Frontal cortex (tissue), 4 donors: ENCODE data around the gene TGIF2. TPM values are rescaled to one million over a fixed set of nuclear protein-coding genes. Genes with fewer than 3 reads are reported as not detected.
"Not testable (repeated sequence)": the region's sequence is repeated elsewhere in the genome, so short reads cannot be mapped to it uniquely, and the experiment has no call there.

Experiments
- DNase-seq, 2 donors: peaks; one replicate each; pipeline ENCODE4 v3.0.0; 2012; ENCODE audit warnings: low spot score in 2 of 2
- FAIRE-seq: peaks from 2 replicates; lab custom pipeline; 2012; peaks lifted over from hg19 to GRCh38; lab: Jason Lieb, UNC
- total RNA-seq: library from RNA; depleted of rRNA; stranded (reverse); fragments of >200 nt; gene quantifications from one replicate; pipeline ENCODE4 v1.2.3, GENCODE V29; 2014
- donor health status: control.
- donor health status: control.
- donor health status: control.

Gene TGIF2
- total RNA-seq, 1 donor from 2014 or later, result 4.9 TPM

DNA sequence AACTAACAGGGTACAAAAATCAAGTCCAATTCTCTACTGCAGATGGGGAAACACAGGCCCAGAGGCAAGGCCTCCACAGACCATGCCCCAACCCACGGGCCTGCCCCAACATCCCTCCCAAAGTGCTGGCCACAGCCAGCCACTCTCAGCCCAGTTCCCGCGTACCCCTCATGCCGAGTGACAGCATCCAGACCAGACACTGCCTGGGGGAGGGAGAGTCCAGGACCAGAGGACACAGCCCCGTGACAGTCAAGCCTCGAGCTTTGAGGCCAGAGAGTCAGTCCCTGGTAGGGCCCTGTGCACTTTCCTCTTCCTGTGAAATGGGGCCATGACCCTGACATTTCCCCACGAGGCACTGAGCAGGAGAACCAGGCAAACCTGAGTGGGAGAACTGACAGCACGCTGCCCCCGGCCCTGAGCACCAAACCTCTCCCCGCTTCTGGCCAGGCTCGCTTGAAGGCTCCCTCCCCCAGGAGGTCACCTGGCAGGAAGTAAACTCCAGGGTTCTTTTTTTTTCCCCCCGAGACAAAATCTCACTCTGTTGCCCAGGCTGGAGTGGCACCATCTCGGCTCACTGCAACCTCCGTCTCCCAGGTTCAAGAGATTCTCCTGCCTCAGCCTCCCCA lies 27.2 kb upstream of the TGIF2 start:
- DNase-seq (no peak), FAIRE-seq (no peak)

DNA sequence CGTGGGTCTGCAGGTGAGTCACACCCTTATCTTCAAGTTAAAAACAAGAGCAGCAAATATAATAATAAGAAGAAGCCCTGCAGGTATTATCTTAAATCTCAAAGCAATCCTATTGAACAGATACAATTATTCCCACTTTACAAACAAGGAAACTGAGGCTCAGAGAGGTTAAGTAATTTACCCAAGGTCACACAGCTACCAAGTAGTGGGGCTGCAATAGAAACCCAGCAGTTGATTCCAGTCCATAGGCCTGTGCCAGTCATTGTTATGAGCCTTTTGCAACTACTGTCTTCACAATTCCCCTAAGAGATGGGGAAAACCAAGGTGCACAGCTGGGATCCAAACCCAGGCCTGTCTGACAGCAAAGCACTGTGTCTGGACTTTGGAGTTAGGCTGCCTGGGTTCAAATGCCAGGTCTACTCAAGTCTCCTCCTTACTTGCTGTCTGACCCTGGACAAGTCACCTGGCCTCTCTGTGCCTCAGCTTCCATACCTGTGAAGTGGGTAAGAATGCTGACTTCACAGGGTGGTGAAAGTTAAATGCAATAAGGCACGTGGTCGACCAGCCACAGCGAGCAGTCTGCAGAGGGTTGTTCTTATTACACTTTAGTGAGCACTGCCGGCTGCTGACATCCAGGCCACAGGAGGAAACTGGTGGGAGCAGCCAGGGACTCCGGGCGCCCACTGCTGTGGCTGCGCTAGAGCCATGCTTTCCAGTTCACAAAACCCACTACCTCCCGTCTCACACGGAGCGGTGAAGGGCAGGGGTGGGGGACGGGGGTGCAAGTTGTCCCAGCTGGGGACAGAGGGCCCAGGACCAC lies 26.0 kb upstream of the TGIF2 start:
- DNase-seq (no peak), FAIRE-seq (no peak)

DNA sequence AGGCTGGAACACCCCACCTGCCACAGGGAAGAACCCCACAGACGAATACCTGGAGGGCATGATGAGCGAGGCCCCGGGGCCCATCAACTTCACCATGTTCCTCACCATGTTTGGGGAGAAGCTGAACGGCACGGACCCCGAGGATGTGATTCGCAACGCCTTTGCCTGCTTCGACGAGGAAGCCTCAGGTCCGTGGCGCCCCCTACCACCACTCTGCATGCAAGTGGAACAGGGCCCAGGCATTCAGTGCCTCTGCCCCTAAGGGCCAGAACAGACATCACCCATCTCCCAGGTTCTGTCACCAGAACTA lies 25.4 kb upstream of the TGIF2 start:
- FAIRE-seq, result no peak
- DNase-seq, result no peak

DNA sequence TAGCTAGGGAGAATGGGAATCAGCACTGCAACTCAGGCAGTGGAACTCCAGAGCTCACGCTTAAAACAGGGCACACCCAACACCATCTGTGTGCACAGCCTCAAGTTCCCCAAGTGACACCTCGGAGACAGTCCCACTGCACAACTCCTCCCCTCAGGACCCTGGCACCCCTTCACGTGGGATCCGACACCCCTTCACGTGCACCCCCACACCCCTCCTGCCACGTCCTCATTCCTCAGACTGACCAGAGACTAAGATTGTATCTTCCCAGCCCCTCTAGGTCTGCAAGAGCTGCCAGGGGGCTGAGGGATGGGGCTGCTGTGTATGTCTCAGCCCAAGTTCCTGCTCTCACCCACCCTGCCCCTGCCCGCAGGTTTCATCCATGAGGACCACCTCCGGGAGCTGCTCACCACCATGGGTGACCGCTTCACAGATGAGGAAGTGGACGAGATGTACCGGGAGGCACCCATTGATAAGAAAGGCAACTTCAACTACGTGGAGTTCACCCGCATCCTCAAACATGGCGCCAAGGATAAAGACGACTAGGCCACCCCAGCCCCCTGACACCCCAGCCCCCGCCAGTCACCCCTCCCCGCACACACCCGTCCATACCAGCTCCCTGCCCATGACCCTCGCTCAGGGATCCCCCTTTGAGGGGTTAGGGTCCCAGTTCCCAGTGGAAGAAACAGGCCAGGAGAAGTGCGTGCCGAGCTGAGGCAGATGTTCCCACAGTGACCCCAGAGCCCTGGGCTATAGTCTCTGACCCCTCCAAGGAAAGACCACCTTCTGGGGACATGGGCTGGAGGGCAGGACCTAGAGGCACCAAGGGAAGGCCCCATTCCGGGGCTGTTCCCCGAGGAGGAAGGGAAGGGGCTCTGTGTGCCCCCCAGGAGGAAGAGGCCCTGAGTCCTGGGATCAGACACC lies 24.4 kb upstream of the TGIF2 start:
- FAIRE-seq (no peak), DNase-seq (no peak)

DNA sequence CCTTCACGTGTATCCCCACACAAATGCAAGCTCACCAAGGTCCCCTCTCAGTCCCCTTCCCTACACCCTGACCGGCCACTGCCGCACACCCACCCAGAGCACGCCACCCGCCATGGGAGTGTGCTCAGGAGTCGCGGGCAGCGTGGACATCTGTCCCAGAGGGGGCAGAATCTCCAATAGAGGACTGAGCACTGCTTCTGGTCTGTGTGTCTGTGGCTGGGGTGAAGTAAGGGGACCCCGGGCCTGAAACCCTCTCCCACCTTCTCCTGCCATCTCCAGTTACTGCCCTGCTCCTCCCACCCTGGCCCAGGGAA lies 23.8 kb upstream of the TGIF2 start:
- FAIRE-seq (no peak), DNase-seq (no peak)

DNA sequence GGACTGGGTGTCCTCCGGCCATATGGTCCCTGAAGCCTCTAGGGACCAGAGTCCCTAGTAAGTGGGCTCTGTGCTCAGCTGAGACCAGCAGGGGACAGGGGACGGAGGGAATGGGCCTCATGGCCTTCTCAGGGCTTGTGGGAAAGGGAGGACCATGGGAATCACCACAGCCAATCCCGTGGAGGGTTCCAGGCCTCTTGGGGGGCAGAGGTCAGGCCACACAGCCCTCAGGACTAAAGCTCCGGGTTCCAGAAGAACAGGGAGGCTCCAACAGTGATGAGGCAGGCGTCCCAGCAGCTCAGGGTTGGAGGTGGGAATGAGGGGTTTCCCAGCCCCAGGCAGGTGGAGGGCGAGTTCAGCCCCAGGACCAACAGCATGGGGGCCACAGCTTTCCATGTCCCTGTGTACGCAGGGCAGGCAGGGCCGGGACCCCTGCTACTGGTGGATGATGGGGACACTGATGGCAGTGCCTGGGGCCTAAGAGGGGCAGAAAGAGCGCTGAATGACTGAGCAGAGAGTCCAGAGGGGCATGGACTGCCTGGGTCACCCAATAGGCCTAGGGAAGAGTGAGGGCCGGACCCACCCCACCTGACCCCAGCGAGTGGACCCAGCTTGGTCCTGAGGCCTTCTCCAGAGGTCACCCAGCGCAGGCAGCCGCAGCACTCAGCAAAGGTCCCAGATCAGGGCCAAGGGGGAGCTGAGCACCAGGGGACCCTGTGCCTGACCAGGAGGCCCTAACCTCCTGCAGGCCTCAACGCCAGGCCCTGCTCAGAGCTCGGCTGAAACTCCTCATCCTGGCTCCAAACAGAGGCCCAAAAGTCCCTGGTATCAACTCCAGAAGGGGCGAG lies 23.2 kb upstream of the TGIF2 start:
- DNase-seq (no peak), FAIRE-seq (no peak)

DNA sequence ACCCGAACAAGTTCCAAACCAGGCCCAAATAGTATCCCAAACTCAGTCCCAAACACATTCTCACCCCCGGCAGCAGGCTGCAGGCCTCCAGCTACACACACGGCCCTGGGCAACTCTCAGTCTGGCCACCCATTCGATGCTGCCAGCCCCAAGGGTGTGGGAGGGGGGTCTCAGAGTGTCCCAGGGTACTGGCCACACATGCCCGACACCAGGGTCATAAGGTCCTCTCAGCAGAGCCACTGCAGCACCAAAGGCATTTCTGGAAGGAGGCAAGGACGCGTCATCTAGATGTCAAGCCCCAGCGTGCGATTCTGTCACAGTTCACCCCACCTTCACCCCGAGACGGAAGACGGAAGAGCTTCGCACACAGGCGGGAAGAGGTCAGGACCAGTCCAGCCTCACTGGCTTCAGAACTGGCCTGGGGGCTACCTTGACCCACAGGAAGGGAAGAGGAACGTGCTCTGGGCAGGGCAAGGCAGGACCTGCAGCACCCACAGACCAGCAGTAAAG lies 22.6 kb upstream of the TGIF2 start:
- DNase-seq (no peak), FAIRE-seq (no peak)

DNA sequence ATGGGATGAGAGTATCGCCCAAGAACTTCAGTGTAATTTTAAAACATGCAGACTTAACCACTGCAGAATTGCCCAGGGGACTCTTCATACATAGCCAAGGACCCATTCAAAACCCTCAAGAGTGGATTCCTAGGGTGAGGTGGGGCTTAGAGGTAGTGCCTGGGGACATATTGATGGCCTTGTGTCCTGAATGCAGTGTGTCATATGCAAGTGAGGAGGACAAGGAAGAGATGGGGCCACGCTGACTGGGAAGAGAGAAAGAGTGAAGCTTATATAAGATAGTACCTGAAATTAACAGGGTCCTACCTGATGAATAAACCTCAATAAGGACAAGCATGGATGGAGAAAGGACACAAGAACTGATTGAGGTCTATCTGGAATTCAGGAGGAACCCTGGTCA lies 18.1 kb upstream of the TGIF2 start:
- DNase-seq (no peak), FAIRE-seq (no peak)

DNA sequence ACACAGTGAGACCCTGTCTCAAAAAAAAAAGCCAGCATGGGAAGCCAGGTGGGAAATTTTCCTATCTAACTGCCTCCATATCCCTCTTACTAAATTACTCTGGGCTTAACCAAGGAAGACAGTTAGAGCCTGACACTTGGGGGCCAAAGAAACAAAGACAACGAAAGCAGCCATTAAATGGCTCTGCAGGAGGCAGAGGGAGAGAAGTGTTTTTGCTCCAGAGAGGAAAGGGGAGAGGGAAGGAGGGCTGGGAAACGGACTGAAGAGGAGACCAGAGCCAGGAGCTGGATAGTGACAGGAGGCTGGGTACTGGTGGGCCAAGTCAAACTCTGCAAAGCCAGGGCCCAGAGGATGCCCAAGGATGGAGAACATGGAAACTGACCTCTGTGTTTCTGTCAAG lies 10.7 kb upstream of the TGIF2 start:
- DNase-seq (no peak), FAIRE-seq (no peak)

DNA sequence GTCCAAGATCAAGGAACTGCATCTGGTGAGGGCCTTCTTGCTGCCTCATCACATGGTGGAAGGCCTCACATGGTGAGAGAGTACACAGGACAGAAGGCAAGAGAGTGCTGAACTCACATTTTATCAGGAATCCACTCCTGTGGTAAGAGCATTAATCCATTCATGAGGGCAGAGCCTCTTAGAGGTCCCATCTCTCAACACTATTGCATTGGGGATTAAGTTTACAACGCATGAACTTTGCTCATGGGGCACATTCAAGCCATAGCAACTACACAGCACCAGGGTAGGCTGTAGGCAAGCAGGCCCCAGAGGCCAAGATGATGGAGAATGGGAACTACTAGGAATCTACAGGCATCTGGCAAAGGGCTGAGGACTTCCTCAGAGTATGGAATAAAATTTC lies 10.0 kb upstream of the TGIF2 start:
- DNase-seq (no peak), FAIRE-seq (no peak)

DNA sequence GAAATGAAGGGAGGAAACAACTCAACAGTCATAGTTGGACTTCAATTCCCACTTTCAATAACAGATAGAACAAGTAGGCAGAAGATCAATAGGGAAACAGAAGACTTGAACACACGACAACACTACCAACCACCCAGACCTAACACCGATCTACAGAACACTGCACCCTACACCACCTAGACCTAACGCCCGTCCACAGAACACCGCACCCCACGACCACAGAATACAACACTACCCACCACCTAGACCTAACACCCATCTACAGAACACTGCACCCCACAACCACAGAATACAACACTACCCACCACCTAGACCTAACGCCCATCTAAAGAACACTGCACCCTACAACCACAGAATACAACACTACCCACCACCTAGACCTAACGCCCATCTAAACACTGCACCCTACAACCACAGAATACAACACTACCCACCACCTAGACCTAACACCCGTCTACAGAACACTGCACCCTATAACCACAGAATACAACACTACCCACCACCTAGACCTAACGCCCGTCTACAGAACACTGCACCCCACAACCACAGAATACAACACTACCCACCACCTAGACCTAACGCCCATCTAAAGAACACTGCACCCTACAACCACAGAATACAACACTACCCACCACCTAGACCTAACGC lies 9.2 kb upstream of the TGIF2 start:
- not testable (repeated sequence) for FAIRE-seq, DNase-seq

DNA sequence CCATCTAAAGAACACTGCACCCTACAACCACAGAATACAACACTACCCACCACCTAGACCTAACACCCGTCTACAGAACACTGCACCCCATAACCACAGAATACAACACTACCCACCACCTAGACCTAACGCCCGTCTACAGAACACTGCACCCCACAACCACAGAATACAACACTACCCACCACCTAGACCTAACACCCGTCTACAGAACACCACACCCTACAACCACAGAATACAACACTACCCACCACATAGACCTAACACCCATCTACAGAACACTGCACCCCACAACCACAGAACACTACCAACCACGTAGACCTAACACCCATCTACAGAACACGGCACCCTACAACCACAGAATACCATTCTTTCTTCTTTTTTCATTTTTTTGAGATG lies 8.7 kb upstream of the TGIF2 start:
- not testable (repeated sequence) for FAIRE-seq, DNase-seq

DNA sequence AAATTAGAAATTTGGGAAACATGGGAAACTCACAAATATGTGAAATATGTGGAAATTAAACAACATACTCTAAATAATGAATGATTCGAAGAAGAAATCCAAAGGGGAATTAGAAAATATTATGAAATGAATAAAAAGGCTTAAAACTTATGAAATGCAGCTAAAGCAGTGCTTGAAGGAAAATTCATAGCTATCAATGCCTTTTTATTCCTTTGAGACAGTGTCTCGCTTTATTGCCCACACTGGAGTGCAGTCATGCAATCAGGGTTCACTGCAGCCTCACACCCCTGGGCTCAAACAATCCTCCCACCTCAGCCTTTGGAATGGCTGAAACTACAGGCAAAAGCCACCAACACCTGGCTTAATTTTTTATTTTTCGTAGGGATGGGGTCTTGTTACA lies 7.9 kb upstream of the TGIF2 start:
- FAIRE-seq, result no peak
- no peak for DNase-seq

DNA sequence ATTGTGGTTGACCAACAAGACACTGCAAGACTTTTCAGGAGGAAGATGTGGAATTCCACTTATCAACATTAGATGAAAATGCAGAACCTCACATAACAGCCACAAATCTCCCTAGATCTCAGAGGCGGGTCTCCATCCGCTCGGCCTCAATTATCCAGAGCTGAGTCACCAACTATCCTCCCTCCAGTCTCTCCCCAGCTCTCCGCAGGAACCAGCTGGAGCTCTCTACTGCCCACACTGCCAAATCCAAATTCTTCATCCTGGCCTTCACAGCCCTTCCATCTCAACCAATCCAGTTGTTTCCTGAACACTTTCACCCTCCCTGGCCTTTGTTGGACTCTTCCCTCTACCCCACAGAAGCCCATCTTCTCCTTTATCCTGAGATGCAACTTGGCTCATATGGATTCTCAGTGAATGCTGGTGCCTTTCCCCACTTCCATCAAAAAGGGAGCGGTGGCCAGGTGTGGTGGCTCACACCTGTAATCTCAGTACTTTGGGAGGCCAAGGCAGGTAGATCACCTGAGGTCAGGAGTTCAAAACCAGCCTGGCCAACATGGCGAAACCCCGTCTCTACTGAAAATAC lies 3.5 kb upstream of the TGIF2 start:
- DNase-seq (no peak), FAIRE-seq (no peak)

DNA sequence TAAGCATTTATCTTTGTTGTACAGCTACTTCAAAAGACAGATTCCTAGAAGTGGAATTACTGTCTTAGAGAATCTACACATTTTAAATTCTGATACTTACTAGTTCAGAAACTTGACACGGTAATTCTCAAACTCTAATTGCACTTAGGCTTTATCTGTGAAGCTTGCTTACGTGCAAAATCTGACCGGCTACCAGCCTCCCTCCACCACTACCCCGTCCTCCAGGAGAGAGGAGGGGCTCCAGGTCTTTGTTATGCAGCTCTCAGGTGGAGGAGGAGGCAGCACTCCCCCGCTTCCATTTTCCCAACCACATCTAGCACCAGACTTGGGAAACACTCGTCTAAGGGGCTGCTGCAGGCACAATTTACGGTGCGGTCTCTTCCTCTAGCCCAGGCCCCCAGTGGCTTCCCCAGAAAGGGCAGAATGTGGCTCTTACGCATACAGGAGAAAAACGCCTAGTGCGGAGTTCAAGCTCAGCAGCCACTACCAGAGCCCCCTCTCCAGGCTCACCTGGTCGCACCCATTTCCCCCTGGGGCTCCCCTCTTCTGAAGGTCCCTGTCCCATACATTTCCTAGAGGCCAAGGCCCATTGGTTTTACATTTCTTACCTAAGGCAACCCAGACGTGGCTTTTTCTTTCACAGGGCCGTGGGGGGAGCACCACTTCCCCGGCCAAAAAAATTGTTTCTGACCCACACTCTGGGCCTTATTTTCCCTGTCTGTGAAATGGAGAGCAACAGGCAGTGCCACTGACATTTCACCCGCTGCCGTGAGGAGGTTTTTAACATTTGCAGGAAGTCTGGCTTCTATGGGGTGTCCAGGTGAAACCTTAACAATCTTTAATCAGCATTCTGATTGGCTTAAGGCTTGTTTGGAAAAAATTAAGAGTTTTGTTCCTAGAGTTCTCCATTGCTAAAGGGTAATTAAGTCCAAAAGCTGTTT lies 1.6 kb upstream of the TGIF2 start:
- FAIRE-seq, result no peak
- DNase-seq, result no peak

DNA sequence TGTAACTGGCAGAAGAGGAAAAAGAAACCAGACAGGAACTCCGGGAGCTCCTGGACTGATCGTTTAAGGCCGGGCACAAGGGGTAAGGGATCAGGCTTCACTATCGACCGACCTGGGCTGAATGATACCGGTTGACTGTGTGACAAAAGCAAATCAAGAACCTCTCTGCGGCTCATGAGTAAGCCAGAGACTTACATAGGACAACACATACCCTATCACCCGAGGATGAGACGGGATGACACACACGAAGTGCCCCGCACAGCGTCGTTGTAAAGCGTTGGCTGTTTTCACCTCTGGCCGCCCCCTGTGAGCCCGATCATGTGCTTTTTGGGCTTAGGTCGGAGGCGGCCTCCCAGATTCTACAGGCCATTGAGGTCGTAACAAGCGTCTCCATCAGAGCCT lies 695 bp upstream of the TGIF2 start:
- DNase-seq, result no peak

DNA sequence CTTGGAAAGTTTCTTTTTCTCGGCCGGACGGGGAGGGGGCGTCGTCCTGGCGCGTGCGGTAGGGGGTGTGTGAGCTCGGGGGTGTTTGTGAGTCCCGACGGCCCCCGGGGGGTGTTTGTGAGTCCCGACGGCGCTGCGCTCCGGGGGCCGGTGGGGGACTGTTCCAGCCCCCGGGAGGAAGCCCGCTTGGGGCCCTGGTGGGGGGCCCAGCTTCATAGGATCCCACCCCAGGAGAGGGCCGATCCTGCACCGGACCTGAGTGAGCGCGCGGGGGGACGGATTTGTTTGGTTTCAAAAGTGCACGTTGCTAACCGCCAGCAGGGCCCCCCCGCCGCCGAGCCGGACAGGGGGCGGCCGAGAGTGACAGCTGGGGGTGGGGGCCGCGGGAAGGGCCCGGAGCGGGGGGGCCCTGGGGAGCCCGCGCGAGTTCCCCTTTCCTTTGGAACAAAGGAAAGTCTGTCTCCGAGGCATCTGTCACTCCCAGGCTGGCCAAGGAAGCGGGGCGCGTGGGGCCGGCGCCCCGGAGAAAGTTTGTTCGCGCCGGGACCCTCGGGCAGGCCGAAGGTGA lies 485 bp downstream of the TGIF2 start:
- DNase-seq (peak; percentile 79 to 87), FAIRE-seq (no peak)

More for the DNA sequence above, 695 bp upstream of the TGIF2 start:
- FAIRE-seq, result no peak
